ENCODE data around the gene TRAPPC3L. TPM values are rescaled to one million over a fixed set of nuclear protein-coding genes. Genes with fewer than 3 reads are reported as not detected.

Gene TRAPPC3L
- total and polyA plus RNA-seq, 9 of the 15 experiments (the other 6 are each of a cell fraction or from before 2014, with no cell fraction given) = not detected

DNA sequence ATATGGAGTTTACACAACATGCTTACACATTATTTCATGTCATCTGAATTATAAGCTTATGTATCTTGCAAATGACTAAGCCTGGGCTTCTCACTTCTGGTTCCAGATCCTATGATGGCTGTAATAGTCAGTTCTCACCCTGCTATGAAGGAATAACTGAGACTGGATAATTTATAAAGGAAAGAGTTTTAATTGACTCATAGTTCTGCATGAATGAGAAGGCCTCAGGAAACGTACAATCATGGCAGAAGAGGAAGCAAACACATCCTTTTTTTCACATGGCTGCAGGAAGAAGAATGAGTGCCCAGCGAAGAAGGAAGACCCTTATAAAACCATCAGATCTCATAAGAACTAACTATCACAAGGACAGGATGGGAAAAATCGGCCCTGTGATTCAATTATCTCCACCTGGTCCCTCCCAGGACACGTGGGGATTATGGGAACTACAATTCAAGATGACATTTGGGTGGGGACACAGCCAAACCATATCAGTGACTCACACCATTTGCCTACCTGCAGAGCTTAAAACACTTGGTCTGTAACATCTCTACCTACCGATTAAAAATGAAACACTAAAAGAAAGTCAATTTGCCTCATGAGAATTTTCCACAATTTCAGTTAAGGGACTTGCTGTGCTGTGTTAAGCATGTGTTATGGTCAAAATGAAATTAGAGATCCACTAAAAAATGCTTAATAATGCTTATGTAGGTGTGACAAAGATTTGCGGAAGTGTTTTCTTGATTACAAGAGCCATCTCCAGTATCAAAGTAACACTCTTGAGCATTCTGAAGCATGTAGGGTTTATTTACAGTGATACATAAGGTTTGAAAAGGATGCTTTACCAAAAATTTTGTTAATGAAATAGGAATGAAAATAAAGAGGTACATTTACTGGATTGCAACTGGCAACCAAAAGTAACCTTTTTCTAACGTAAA is 23.6 kb upstream of the TRAPPC3L start (continued):
- TF ChIP-seq, protein P1, sequence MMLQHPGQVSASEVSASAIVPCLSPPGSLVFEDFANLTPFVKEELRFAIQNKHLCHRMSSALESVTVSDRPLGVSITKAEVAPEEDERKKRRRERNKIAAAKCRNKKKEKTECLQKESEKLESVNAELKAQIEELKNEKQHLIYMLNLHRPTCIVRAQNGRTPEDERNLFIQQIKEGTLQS (IDR thresholded peaks at IDR 0.05) = peak; percentile 39; the same call in 1 of the 2 replicates
- TF ChIP-seq, protein P1 (CRISPR knock-in tag; conservative IDR thresholded peaks at IDR 0.05) = no peak
- TF ChIP-seq, protein P2, sequence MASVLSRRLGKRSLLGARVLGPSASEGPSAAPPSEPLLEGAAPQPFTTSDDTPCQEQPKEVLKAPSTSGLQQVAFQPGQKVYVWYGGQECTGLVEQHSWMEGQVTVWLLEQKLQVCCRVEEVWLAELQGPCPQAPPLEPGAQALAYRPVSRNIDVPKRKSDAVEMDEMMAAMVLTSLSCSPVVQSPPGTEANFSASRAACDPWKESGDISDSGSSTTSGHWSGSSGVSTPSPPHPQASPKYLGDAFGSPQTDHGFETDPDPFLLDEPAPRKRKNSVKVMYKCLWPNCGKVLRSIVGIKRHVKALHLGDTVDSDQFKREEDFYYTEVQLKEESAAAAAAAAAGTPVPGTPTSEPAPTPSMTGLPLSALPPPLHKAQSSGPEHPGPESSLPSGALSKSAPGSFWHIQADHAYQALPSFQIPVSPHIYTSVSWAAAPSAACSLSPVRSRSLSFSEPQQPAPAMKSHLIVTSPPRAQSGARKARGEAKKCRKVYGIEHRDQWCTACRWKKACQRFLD (CRISPR knock-in tag; IDR thresholded peaks at IDR 0.05) = no peak
- TF ChIP-seq ZEB2 (IDR thresholded peaks at IDR 0.05) (peak; percentile 74), TFAM (CRISPR knock-in tag; conservative IDR thresholded peaks at IDR 0.05) (no peak)
- TF ChIP-seq, protein P3, sequence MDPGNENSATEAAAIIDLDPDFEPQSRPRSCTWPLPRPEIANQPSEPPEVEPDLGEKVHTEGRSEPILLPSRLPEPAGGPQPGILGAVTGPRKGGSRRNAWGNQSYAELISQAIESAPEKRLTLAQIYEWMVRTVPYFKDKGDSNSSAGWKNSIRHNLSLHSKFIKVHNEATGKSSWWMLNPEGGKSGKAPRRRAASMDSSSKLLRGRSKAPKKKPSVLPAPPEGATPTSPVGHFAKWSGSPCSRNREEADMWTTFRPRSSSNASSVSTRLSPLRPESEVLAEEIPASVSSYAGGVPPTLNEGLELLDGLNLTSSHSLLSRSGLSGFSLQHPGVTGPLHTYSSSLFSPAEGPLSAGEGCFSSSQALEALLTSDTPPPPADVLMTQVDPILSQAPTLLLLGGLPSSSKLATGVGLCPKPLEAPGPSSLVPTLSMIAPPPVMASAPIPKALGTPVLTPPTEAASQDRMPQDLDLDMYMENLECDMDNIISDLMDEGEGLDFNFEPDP (CRISPR knock-in tag; IDR thresholded peaks at IDR 0.05) = no peak
- TF ChIP-seq, protein P4, sequence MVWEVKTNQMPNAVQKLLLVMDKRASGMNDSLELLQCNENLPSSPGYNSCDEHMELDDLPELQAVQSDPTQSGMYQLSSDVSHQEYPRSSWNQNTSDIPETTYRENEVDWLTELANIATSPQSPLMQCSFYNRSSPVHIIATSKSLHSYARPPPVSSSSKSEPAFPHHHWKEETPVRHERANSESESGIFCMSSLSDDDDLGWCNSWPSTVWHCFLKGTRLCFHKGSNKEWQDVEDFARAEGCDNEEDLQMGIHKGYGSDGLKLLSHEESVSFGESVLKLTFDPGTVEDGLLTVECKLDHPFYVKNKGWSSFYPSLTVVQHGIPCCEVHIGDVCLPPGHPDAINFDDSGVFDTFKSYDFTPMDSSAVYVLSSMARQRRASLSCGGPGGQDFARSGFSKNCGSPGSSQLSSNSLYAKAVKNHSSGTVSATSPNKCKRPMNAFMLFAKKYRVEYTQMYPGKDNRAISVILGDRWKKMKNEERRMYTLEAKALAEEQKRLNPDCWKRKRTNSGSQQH (CRISPR knock-in tag; IDR thresholded peaks at IDR 0.05) = no peak
